ENCODE data around the gene TMEM131. TPM values are rescaled to one million over a fixed set of nuclear protein-coding genes. Genes with fewer than 3 reads are reported as not detected.

Gene TMEM131
- total and polyA plus RNA-seq, 2 of the 8 experiments (the other 6 are each of a cell fraction or from before 2014, with no cell fraction given), result 9.7 to 22.9 TPM

DNA sequence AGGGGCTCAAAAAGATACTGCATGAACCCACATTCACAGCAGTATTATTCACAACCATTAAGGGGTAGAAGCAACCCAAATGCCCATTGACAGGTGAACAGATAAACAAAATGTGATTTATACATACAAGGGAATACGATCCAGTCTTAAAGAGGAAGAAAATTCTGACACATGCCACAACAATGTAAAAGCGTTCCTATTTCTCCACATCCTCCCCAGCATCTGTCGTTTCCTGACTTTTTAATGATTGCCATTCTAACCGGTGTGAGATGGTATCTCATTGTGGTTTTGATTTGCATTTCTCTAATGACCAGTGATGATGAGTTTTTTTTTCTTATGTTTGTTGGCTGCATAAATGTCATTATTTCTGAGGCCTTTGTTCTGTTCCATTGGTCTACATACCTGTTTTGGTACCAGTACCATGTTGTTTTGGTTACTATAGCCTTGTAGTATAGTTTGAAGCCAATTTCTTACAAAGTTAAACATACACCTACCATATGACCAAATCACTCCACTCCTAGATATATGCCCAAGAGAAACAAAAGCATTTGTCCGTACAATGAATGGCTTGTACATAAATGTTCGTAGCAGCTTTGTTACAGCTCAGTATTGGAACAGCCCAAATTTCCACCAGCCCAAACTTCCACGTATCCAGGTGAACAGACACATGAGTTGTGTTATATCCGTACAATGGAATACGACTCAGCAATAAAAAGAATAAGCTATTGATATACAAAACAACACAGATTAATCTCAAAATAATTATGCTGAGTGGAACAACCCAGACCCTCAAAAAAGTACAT is 85.1 kb downstream of the TMEM131 start (continued):
- TF ChIP-seq, protein P1, sequence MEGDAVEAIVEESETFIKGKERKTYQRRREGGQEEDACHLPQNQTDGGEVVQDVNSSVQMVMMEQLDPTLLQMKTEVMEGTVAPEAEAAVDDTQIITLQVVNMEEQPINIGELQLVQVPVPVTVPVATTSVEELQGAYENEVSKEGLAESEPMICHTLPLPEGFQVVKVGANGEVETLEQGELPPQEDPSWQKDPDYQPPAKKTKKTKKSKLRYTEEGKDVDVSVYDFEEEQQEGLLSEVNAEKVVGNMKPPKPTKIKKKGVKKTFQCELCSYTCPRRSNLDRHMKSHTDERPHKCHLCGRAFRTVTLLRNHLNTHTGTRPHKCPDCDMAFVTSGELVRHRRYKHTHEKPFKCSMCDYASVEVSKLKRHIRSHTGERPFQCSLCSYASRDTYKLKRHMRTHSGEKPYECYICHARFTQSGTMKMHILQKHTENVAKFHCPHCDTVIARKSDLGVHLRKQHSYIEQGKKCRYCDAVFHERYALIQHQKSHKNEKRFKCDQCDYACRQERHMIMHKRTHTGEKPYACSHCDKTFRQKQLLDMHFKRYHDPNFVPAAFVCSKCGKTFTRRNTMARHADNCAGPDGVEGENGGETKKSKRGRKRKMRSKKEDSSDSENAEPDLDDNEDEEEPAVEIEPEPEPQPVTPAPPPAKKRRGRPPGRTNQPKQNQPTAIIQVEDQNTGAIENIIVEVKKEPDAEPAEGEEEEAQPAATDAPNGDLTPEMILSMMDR (IDR thresholded peaks at IDR 0.05; ENCODE audit: control extremely low read depth in 1 of 3, insufficient read depth in 1 of 3, low read depth in 1 of 3, low read length in 3 of 3), result no peak
- TF ChIP-seq CHD1 (IDR thresholded peaks at IDR 0.05; ENCODE audit: low read depth, low read length) (no peak), TAF1 (IDR thresholded peaks at IDR 0.05; ENCODE audit: low read depth, low read length) (no peak), CREB1 (IDR thresholded peaks at IDR 0.05) (no peak)

Measured in H1 (cell line).